Measurements from ENCODE around the gene FANCG. TPM values are rescaled to one million over a fixed set of nuclear protein-coding genes. Genes with fewer than 3 reads are reported as not detected.
A peak's percentile ranks its signal among the peaks of the same experiment; 100 is the strongest.

The FANCG gene
- total RNA-seq, 2 experiments from 2014 or later, result 92.8 to 93.4 TPM

DNA sequence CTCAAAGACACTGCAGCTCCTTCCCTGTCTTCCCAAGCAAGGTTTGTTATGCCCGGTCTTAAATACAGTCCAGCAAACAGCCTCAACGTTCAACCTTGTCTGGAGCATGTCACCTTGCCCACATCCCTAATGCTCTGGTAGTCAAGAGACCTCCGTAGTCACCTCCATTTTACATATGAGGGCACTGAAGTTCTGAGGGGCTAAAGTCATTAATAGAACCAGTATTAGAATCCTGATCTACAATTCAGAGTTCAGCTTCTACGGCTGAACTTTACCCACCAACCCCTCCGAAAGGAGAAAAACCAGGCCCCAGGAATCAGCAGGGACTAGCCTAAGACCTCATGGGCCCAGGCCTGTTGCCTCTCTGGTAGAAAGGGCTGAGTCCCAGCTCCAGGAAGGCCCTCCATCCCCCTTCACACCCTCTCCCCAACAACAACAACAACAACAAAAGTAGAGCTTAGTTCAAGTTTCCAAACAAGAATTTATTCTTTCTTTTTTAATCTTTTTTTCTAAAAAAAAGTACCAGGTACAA is 24.0 kb upstream of the FANCG start:
- Mint-ChIP-seq H3K9me3 (ENCODE audit: low read depth) (no peaks in the 10 kb centered on the region), H3K27ac (peak overlapping the region; percentile 98), H3K4me1 (peaks cover 25% of the 10 kb centered on the region), H3K36me3 (ENCODE audit: low read depth) (peaks cover 34% of the 10 kb centered on the region), H3K27me3 (no peaks in the 10 kb centered on the region), H3K4me3 (peak overlapping the region; percentile 98)
- POLR2A ChIA-PET, result interaction anchor here (0.6 to 3.2 kb wide), 6 partner anchors 8 to 32 kb away, joined by 3 to 18 read pairs (median 6); partner anchors contain the start of genes ATOSB, FANCG and VCP
- intact Hi-C loops (cut with DNase I, micrococcal nuclease), result loop anchor here (1.0 to 2.0 kb wide), 5 partner anchors 8 to 711 kb away; partner anchors contain the start of genes HINT2 (in 1 of the 2) and VCP (in 1 of the 2)
- CTCF ChIA-PET, result interaction anchor here (0.6 to 1.8 kb wide), 10 partner anchors 8 to 772 kb away, joined by 3 to 7 read pairs (median 4); partner anchors contain the start of genes ATOSB and FANCG
- ATAC-seq (no peak), DNase-seq (no peak)

DNA sequence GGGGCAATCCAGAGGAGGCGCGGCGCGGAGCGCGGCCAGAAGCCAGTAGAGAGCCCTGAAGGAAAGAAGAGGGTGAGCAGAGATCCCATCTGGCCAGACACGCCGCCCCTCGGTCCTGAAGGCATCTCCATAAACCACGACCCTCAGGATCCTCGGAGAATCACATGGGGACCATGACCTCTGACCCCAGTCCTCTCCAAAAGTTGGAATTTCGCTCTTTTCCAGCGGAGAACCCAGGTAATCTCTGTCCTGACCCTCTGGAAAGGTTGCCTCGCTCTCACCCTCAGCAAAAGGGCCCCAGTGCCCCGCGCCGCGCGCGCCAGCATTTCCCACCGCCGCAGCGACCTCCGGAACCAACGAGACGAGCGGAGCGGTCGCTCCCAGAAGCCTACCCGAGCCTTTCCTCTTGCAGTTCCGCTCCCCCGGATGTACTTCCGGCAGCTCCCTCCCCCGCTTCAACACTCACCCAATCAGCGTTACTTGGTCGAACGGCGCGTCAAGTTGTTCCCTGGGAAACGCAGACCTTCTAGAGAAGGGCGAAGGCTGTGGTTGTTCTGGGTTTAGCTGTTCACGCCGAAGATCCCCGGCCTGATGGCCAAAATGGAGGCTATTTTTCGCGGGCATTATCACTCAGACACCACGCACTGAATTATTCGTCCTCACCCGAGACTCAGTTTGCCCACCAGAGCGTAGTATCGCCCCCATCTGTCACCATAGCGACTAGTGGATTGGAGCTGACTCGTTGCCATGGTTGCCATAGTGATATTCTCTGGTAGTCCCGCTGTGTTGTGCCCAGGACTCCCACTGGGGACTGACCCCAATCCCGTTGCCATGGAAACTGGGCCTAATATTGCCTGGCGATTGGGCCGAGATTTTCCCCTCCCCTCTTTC is 23.3 kb upstream of the FANCG start, which contains the start of gene STOML2:
TSS of gene STOML2 (minus strand) at position 363 of the 891 bp plus-strand sequence. CDS start at position 326, 37 bp downstream.
- Mint-ChIP-seq H3K4me3 (peak within 1 kb of the TSS; percentile 98), H3K9me3 (ENCODE audit: low read depth) (no peaks in the 10 kb centered on the region), H3K36me3 (ENCODE audit: low read depth) (peaks cover 34% of the 10 kb centered on the region), H3K27ac (peak within 1 kb of the TSS; percentile 98), H3K27me3 (no peaks in the 10 kb centered on the region), H3K4me1 (peaks cover 25% of the 10 kb centered on the region)
- ATAC-seq (peak; percentile 99), DNase-seq (peak; percentile 95)
- intact Hi-C loops (cut with DNase I, micrococcal nuclease), result loop anchor here (1.0 to 2.0 kb wide), 5 partner anchors 8 to 712 kb away; partner anchors contain the start of genes HINT2 (in 1 of the 2) and VCP (in 1 of the 2)
- CTCF ChIA-PET, result interaction anchor here (0.5 to 1.8 kb wide), 14 partner anchors 9 to 771 kb away, joined by 3 to 7 read pairs (median 4); partner anchors contain the start of genes ATOSB and FANCG
- POLR2A ChIA-PET, result interaction anchor here (0.5 to 3.2 kb wide), 6 partner anchors 8 to 374 kb away, joined by 3 to 18 read pairs (median 6); partner anchors contain the start of genes ATOSB, FANCG and VCP

DNA sequence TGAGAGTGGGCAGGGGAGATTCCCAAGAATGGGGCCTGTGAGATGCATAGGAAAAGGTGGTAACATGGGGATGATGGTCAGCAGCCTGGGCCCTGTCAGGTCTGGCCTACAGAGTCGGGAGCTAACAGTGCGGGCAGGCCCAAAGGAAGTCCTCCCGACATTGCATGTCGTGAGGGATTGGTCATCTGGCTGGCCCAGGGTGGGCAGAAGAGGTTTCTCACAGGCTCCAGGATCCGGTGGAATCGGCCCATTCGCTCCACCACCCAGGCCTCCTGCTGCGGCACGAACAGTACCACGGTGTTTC is 22.7 kb upstream of the FANCG start:
- intact Hi-C loops (cut with DNase I, micrococcal nuclease), result loop anchor here in 1 of 2 experiments (2.0 kb wide), 1 partner anchor 712 kb away; the partner anchor contains the start of gene HINT2
- no peak for ATAC-seq
- Mint-ChIP-seq H3K27ac (peak overlapping the region; percentile 98), H3K9me3 (ENCODE audit: low read depth) (no peaks in the 10 kb centered on the region), H3K27me3 (no peaks in the 10 kb centered on the region), H3K36me3 (ENCODE audit: low read depth) (peaks cover 34% of the 10 kb centered on the region), H3K4me1 (peaks cover 25% of the 10 kb centered on the region), H3K4me3 (peak overlapping the region; percentile 98)
- POLR2A ChIA-PET, result interaction anchor here (0.5 to 3.2 kb wide), 5 partner anchors 9 to 375 kb away, joined by 3 to 18 read pairs (median 10); partner anchors contain the start of genes ATOSB, FANCG and VCP
- CTCF ChIA-PET, result interaction anchor here (0.5 to 1.8 kb wide), 7 partner anchors 10 to 477 kb away, joined by 3 to 5 read pairs (median 4); partner anchors contain the start of gene ATOSB
- peak; percentile 34 for DNase-seq

DNA sequence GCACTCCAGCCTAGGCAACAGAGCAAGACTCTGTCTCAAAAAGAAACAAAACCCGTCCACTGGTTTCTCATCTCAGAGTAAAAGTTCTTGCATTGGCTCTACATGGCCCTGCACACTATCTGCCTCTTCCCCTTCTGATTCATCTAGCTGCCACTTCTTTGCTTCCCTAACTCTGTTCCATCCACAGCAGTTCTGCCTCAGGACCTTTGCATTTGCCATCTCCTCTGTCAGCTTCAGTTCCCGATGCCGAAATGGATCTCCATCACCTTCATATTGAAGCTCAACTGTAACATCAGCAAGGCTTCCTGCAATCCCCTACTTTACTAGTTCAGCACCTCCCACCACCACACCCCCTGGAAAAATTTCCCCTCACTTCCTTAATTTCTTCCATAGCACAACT is 17.8 kb upstream of the FANCG start:
- intact Hi-C loops (cut with DNase I, micrococcal nuclease), result loop anchor here (2.0 to 5.0 kb wide), 3 partner anchors 13 to 560 kb away; partner anchors contain the start of genes CCDC107 (in 1 of the 2) and RMRP (in 1 of the 2)
- Mint-ChIP-seq H3K27me3 (no peaks in the 10 kb centered on the region), H3K9me3 (ENCODE audit: low read depth) (no peaks in the 10 kb centered on the region), H3K27ac (peak overlapping the region; percentile 4), H3K4me3 (no peak overlapping the region), H3K4me1 (peaks cover 31% of the 10 kb centered on the region), H3K36me3 (ENCODE audit: low read depth) (peaks cover 39% of the 10 kb centered on the region)
- ATAC-seq (no peak), DNase-seq (no peak)
- POLR2A ChIA-PET, result no interaction called here
- CTCF ChIA-PET, result interaction anchor here (0.8 to 4.2 kb wide), 4 partner anchors 19 to 204 kb away, joined by 3 to 54 read pairs (median 4); partner anchors contain the start of genes FANCG and VCP

DNA sequence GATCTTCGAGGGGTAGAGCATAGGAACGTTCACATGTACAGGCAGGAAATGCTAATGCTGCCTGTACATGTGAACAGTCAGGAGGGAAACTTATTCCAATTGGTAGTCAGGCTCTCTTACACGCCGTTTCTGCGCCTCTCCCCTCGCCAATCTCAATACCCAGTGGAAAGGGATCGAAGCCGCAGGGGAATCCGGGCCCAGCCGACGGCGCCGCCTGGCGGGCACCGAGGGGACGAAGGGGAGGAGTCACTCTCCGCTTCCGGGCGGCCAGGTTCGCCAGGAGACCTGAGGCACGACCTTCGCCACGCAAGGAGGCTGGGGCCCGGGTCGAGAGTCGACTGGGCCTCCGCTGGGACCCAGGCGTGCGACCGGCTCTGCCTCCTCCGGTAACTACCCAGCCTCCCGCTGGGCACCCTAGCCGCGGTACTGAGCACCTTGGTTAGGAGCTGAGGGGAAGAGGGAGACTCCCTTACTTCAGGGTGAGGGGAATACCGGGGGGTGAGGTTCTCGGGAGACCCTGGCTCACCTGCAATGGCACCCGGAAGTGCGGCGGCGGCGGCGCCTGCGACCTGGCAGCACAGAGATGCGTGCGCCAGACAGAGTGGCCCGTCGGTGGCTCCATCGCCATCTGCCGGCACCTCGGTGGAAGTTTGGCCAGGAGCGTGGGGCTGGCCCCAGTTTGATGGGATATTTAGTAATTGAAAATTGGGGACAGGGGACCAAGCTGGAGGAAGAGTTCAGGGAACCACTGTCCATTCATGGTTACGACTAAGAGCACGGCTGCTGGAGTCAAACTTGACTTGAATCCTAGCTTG is 16.5 kb upstream of the FANCG start, which contains the start of gene PIGO:
TSS of gene PIGO (minus strand) at position 557 of the 815 bp plus-strand sequence. CDS start 1,026 bp downstream, outside the sequence.
- DNase-seq (peak; percentile 95), ATAC-seq (peak; percentile 91)
- intact Hi-C loops (cut with DNase I, micrococcal nuclease), result loop anchor here (1.0 to 5.0 kb wide), 12 partner anchors 15 to 561 kb away; partner anchors contain the start of genes VCP (in 2 of the 2), CCDC107 (in 1 of the 2), DNAJB5 (in 1 of the 2) and RMRP (in 1 of the 2)
- CTCF ChIA-PET, result interaction anchor here (0.7 to 4.2 kb wide), 11 partner anchors 10 to 221 kb away, joined by 3 to 54 read pairs (median 6); partner anchors contain the start of genes FANCG and VCP
- Mint-ChIP-seq H3K27ac (peak within 1 kb of the TSS; percentile 92), H3K27me3 (no peaks in the 10 kb centered on the region), H3K4me3 (peak within 1 kb of the TSS; percentile 85), H3K4me1 (peaks cover 25% of the 10 kb centered on the region), H3K9me3 (ENCODE audit: low read depth) (no peaks in the 10 kb centered on the region), H3K36me3 (ENCODE audit: low read depth) (peaks cover 34% of the 10 kb centered on the region)
- POLR2A ChIA-PET, result no interaction called here

DNA sequence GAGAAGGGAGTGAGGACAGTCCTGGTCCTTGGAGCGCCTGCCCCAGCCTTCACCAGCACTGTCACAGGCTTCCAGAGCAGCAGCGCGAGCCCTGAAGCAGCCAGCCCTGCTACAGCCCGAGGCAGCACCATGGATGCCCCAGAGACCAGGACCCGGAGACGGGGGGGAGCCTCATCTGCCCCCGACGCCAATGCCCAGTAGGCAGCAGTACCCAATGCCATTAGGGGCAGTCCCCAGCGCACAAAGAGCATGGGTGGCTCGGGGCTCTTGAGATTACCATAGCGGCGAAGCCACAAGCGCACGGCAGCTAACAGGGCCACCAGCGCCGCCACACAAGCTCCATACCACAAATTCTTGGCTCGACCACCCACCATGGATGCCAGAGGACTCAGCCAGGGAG is 11.8 kb upstream of the FANCG start:
- no peak for DNase-seq
- Mint-ChIP-seq H3K9me3 (ENCODE audit: low read depth) (no peaks in the 10 kb centered on the region), H3K4me1 (peaks cover 14% of the 10 kb centered on the region), H3K4me3 (no peak overlapping the region), H3K27me3 (no peaks in the 10 kb centered on the region), H3K27ac (no peak overlapping the region), H3K36me3 (ENCODE audit: low read depth) (peaks cover 26% of the 10 kb centered on the region)
- intact Hi-C loops (cut with DNase I, micrococcal nuclease), result loop anchor here in 1 of 2 experiments (2.0 kb wide), 1 partner anchor 37 kb away; no protein-coding TSS in a partner anchor
- ChIA-PET CTCF (interaction anchor here (0.6 to 2.3 kb wide), 5 partner anchors 12 to 680 kb away, joined by 3 to 9 read pairs (median 3); partner anchors contain the start of gene FANCG), POLR2A (interaction anchor here (0.6 to 1.0 kb wide), 3 partner anchors 10 to 20 kb away, joined by 3 to 11 read pairs (median 4); partner anchors contain the start of gene FANCG)
- ATAC-seq, result no peak

DNA sequence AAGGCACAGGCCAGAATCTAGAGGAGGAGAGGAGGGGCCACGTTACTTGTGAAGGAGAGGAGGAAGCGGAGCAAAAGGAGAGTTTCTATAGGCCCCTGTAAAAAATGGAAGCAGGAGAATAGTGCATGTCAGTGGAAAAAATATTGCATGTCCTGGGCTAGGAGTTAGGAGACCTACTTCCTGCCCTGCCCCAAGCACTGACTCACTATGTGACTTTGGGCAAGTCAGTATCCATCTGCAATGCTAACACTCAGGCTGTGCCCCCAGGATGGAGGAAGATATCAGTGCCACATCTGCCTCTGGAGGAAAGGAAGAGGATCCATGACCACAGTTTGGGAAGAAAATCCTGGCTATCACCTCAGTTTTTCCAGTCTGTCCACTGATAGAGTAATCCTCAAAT is 9.7 kb upstream of the FANCG start:
- intact Hi-C loops (cut with DNase I, micrococcal nuclease), result no loop called here
- Mint-ChIP-seq H3K27me3 (no peaks in the 10 kb centered on the region), H3K9me3 (ENCODE audit: low read depth) (no peaks in the 10 kb centered on the region), H3K4me1 (peaks cover under 1% of the 10 kb centered on the region), H3K27ac (no peak overlapping the region), H3K4me3 (no peak overlapping the region), H3K36me3 (ENCODE audit: low read depth) (peaks cover 25% of the 10 kb centered on the region)
- ChIA-PET CTCF (interaction anchor here (0.6 kb wide), 1 partner anchor 28 kb away, joined by 3 read pairs; no protein-coding TSS in a partner anchor), POLR2A (no interaction called here)
- ATAC-seq, result no peak
- DNase-seq, result no peak

DNA sequence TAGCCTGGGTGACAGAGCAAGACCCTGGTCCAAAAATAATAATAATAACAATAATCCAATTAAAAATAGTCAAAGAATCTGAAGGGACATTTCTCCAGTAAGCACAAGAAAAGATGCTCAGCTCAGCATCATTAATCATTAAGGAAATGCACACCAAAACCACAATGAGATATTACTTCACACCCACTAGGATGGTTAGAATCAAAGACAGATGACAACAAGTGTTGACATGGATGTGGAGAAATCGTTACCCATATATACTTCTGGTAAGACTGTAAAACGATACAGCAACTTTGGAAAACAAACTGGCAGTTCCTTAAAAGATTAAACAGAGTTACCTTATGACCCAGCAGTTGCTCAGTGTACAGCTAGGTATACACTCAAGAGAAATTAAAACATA is 5.3 kb upstream of the FANCG start:
- Mint-ChIP-seq H3K27me3 (no peaks in the 10 kb centered on the region), H3K4me1 (peaks cover 3% of the 10 kb centered on the region), H3K9me3 (ENCODE audit: low read depth) (no peaks in the 10 kb centered on the region), H3K4me3 (no peak overlapping the region), H3K27ac (no peak overlapping the region), H3K36me3 (ENCODE audit: low read depth) (peaks cover 8% of the 10 kb centered on the region)
- DNase-seq (no peak), ATAC-seq (no peak)
- intact Hi-C loops (cut with DNase I, micrococcal nuclease), result no loop called here
- ChIA-PET POLR2A (no interaction called here), CTCF (no interaction called here)

DNA sequence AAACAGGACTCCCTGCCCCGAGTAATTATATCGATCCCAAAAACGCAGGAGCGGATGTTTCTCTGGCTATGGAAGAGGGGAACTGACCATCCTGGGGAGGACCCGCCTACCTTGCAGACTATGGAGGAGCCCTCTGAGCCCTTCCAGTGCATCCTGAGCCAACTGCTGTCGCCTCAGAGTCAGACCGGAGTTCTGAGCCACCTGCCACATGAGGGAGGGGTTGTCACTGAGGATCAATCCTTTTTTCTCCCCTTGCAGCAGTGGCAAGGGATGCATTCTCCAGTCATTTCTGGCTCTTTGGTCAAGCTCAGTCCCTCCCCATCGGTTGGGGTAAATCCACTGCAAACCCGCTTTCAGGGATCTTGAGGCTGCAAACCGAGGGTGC is 709 bp downstream of the FANCG start:
- POLR2A ChIA-PET, result interaction anchor here (0.6 to 2.4 kb wide), 5 partner anchors 13 to 36 kb away, joined by 3 to 10 read pairs (median 5); partner anchors contain the start of genes ATOSB and STOML2
- H3K4me3 Mint-ChIP-seq, result peak overlapping the region; percentile 81
- H3K36me3 Mint-ChIP-seq (ENCODE audit: low read depth), result peaks cover 35% of the 10 kb centered on the region
- CTCF ChIA-PET, result interaction anchor here (0.7 to 7.5 kb wide), 11 partner anchors 10 to 736 kb away, joined by 3 to 54 read pairs (median 4); partner anchors contain the start of genes HINT2, PIGO and STOML2
- ATAC-seq (no peak), DNase-seq (peak; percentile 34)
- intact Hi-C loops (cut with DNase I, micrococcal nuclease), result loop anchor here in 1 of 2 experiments (1.0 to 10.0 kb wide), 3 partner anchors 32 to 1784 kb away; partner anchors contain the start of genes ATOSB and NFX1
- H3K4me1 Mint-ChIP-seq, result peaks cover 19% of the 10 kb centered on the region
- H3K27ac Mint-ChIP-seq, result peak overlapping the region; percentile 96
- H3K27me3 Mint-ChIP-seq, result no peaks in the 10 kb centered on the region
- H3K9me3 Mint-ChIP-seq (ENCODE audit: low read depth), result no peaks in the 10 kb centered on the region
